Iris pigment epithelial cell (primary cell): Measurements from ENCODE around the gene IFT172.

Experiments
- DNase-seq: peaks from one replicate; pipeline ENCODE4 v3.0.0-alpha.2; 2011; ENCODE audit warnings: low read depth

The IFT172 gene

DNA sequence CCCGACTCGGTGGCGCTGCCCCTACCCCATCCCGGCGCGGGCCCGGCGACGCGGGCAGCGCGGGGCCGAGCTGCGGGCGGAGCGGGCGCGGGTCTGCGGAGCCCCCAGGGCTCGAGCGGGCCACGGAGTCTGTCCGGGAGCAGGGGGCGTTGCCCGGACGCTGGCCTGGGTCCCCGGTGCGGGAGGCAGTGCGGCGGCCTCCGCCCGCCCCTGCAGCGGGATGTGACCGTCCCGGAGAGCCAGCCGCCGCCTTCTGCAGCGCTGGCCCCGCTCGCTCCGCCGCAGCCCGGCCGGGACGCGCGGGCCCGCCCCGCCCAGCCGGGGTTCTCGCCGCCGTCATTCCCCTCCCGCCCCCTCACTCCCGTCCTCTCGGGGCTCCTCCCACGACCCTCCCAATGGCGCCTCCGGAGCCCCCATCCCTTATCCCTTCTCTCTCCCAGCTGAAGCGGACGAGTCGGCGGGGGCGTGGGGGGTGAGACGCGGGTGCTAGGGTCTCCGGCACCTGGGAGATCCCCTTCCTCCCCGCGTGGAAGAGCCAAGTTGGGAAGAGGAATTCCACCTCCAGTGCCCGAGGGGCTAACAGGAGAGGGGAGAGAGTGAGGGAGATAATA lies 5.5 kb upstream of the IFT172 start, which contains the start of gene FNDC4:
TSS of gene FNDC4 (minus strand) at position 257 of the 611 bp plus-strand sequence. CDS start 521 bp downstream, outside the sequence.
- no peak for DNase-seq

DNA sequence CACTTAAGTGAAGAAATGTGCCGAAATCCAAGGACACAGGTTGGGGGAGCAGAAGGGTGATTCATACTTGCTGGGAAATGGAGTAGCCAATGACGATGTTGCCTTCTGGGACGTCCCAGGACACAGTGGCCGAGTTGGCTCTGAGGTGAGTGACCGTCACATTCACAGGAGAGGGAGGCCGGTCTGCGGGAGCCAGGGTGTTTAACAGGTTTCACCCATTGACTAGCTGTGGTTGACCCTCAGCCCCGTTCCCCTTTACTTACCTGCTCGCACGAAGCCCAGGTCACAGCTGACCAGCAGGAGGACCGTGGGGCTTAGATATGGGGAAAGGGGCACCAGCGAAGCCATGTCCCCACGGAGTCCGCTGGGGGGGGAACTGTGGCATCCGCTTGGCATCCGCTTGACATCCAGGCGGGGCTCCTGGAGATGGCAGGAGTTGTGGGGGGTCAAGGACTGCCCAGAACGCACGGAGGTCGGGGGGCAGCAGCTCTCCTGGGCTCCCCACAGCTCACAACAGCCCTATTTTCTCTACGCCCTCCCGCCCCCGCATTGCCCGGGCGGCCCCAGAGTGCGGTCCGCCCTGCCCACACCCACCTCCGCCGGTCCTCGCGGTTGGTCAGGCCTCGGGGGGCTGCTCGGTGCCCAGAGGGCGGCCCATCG lies 4.9 kb upstream of the IFT172 start:
- peak; percentile 75 for DNase-seq

DNA sequence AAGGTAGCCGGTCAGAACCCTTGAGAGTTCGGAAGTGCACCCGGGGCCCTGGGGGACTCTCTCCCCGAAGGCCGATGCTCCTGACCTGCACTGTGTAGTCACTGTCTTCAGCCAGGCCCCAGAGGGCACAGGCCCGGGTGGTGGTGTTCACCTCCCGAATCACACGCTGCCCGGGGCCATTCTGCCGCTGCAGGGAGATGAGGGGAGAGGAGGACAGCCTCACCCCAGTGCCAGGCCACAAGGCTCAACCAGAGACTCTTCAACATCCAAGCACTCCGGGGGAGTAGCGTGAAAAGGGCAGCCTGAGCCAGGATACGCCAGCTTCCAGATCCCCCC lies 4.4 kb upstream of the IFT172 start:
- DNase-seq = no peak

DNA sequence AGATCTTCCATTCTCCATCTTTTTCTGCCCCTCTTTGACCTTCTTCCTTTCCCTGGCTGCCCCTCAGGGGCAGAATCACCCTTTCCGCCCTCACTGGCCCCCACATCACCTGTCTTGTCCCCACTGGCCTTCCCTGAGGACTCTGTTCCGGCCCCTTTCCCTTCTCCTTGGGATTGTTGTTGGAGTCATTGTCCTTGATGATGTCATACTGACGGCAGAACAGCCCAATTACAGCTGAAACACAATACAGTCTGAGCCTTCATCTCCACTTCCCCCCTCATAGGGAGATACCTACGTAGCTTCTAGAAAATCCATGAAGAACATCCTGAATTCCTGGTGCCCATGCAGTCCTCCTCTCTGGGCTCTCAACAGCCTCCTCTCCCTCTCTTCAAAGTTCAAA lies 3.0 kb upstream of the IFT172 start:
- no peak for DNase-seq

DNA sequence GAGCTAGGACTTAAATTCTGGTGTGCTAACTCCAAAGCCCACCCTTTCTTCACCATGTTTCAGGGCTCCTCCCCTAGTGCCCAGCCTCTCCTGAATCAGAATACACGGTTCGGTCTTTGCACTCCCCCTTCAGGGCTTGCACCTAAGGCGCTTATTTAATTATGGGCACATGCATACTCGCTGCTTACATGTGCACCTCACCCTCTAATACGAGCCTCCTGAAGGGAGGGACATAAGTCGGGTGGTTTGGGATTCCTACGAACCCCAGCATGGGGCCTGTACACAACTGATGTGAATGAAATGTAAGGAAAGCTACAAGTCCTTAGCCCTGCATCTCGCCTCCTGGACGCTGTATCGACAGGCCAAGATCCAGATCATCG lies 435 bp downstream of the IFT172 start:
- DNase-seq = peak; percentile 34

DNA sequence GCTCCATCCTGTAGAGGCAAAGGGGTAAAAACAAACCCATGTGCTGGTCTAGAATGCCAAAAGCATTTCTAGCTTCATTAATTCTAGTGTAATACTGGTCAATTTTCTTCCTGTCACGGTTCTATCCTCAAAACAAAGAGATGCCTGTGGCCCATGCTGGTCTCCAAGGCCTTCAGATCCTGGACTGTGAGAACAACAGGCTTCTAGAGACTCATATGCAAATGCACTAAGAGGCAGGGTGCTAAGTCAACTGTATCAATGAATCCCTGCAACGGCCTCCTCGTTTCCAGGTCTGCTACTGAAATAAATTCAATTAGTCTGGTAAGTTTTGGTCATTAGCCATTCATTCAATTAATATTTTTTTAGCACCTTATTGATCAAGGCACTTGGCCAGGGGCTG lies 4.0 kb downstream of the IFT172 start:
- DNase-seq = no peak

DNA sequence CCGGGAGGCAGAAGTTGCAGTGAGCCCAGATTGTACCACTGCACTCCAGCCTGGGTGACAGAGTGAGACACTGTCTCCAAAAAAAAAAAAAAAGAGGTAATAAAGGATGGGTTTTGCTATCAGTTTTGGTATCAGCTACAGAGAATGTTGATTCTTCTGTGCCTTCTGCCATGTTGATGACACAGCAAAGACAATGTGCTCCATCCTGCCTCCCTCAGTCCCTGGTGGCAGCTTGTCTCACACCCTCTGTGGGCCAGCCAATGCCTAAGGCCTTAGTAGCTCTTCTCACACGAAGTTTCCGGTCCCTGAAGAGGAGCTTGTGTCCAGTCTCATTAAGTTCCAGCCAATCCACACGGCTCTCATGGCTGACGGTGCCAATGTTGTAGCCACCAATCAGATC lies 17.6 kb downstream of the IFT172 start:
- no peak for DNase-seq

DNA sequence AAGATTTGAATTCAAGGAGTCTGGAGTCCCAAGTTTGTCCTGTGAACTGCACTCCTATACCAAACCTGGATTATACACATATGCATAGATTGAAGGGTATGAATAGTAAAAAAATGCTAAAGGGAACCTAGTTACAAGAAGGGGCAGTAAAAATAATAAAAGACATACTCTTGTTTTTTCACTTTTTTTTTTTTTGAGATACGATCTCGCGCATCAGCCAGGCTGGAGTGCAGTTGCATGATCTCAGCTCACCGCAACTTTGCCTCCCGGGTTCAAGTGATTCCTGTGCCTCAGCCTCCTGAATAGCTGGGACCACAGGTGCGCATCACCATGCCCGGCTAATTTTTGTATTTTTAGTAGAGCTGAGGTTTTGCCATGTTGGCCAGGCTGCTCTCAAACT lies 25.1 kb downstream of the IFT172 start:
- no peak for DNase-seq

DNA sequence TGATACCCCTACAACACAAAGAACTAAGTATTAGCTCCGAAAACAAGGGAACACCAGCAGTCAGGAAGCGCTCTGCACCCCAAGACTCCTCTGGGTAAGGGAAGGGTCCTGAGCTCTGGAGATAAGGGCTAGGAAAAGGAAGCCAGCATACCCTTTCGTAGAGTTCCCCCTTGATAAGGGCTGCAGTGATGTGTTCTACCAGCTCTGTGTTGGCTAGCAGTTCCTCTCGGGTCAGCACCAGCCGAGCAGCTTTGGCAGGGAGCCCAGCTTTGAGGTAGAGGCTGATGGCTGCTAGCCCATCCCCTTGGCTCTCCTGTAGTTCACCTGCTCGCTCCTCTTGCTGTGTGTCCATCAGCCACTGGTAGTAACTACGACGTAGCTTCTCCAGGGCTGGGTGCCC lies 28.4 kb downstream of the IFT172 start:
- no peak for DNase-seq

DNA sequence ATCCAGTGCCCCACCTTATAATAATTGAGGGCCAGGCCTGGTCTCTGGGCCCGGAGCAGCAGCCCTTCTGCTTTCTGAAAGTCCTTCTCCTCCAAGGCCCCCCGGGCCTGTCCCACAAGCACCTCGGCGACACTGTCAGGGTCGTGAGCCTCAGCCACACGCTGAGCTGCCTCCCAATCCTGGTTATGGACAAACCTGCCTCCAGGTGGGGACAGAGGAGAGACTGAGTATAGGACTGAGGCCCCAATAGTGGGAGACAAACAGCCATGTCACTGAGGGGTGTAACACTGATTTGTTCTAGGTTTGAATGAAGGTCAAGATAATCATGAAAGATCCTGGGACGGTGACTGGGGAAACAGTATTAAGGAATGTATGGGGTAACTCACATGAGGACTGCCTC lies 35.6 kb downstream of the IFT172 start:
- DNase-seq = no peak

DNA sequence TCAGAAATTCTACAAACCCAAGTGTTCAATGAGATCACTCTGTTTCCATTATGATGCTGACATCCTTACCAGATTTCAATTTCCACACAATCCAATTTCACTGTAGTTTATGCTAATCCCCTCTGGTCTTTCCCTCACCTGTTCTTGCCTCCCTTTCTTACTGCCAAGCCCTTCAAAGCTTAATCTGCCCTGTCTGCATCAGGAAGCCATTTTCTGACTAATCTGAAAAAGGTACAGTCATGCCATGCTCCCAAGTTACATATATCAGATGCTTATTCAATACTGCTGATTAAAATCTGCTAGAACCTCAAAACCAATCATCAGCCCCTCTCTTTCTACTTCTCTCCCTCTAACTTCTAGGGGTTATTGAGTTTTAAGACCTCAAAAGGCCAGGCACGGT lies 38.4 kb downstream of the IFT172 start:
- no peak for DNase-seq

DNA sequence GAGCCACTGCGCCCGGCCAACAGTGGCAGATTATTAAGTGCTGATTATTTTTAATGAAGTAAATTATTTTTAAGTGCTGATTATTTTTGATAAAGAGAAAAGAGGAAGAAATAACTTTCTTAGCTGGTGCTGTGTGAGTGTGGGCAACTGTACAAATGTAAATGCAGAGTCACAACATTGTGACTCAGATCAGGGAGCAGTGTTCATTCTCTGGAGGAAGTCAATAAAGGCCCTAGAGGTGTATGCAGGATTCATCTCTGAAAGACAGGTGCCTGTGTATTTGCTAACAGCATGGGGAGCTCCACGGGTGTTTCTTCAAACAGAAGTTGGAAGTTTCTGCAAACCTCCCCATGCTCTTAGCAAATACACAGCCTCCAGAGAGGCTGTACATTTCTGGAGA lies 41.2 kb downstream of the IFT172 start:
- no peak for DNase-seq

DNA sequence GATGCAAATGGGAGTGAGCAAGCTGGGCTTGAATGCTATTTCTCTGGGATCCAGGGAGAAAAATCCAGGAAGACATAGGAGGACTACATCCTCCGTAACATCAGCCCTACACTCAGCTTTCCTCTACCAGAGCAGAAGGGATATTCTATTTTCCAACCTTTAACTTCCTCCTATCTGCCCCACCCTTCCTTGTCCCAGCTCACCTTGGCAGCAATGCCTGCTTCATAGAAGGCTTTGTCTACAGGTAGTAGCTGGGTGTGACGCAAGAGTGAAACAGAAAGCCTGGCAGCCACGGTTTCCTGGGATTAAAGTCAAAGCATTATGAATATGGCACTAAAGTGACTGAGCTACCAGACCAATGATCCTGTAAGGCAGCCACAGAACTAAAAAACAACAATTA lies 43.5 kb downstream of the IFT172 start:
- no peak for DNase-seq

DNA sequence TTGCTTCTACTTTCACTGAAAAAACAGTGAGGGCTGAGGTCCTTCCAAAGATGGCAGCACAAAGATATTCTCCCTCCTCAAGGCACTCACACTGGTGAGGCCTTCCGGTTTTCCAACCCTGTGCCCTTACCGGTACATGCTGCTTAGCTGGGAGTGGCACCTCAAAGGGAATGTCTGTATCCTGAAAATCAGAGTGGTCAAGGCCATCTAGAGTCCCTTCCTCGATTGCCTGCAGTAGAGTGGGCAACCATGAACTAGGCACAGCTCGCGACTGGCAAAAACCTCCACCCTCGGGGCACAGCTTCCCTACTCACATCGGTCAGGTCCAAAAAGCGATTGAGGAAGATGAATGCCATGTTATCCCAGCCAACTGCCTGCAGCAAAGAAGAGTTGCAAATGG lies 43.9 kb downstream of the IFT172 start:
- no peak for DNase-seq

DNA sequence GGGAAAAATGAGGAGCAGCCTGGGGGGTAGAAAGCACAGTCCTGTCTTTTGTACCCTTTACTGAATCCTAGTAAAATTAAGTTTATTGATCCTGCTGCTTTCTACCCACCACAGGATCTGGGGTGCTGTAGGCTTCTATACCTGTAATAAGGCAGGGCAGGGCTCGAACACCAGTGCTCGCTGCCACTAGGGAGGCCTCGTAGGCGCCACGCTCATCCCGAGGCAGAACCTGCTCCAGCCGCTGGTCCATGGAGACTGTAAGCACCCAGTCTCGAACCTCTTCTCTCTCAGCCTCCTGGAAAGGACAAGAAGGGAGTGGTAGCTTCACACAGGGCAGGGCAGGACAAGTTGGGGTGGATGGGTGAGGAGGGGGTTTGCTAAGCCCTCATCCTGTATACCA lies 44.4 kb downstream of the IFT172 start:
- no peak for DNase-seq

DNA sequence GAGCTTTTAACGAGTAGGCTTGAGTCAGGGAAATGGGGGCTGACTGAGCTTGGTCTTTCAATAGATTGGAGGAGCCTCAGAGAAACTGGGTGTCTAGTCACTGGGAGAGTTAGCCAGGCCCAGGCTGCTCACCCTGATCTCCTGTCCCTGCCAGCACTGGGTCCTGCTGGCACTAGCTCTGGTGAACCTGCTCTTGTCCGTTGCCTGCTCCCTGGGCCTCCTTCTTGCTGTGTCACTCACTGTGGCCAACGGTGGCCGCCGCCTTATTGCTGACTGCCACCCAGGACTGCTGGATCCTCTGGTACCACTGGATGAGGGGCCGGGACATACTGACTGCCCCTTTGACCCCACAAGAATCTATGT lies 46.6 kb downstream of the IFT172 start:
- DNase-seq = no peak

DNA sequence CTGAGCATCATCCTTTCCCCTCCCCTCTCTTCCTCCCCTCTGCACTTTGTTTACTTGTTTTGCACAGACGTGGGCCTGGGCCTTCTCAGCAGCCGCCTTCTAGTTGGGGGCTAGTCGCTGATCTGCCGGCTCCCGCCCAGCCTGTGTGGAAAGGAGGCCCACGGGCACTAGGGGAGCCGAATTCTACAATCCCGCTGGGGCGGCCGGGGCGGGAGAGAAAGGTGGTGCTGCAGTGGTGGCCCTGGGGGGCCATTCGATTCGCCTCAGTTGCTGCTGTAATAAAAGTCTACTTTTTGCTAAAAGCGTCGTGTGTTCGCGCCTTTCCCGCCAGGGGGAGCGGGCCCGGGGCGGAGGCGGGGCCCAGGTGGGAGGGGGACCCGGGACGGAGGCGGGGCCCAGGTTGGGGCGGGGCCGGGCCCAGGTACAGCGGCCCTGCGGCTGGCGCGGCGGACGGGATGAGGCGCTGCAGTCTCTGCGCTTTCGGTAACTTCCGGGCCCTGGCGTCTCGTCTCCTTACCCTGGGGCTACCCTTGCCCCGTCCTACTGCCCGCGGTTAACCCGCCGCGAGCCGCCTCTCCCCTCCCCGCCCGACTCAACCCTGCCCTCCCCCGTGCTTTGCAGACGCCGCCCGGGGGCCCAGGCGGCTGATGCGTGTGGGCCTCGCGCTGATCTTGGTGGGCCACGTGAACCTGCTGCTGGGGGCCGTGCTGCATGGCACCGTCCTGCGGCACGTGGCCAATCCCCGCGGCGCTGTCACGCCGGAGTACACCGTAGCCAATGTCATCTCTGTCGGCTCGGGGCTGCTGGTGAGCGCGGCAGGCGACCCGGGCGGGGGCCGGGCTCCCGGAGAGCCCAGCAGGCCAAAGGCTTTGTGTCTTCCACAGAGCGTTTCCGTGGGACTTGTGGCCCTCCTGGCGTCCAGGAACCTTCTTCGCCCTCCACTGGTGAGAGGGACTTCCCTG lies 47.3 kb downstream of the IFT172 start, which contains the start of gene KRTCAP3:
TSS of gene KRTCAP3 (plus strand) at position 424 of the 962 bp plus-strand sequence. CDS start at position 456, 32 bp downstream.
- no peak for DNase-seq

DNA sequence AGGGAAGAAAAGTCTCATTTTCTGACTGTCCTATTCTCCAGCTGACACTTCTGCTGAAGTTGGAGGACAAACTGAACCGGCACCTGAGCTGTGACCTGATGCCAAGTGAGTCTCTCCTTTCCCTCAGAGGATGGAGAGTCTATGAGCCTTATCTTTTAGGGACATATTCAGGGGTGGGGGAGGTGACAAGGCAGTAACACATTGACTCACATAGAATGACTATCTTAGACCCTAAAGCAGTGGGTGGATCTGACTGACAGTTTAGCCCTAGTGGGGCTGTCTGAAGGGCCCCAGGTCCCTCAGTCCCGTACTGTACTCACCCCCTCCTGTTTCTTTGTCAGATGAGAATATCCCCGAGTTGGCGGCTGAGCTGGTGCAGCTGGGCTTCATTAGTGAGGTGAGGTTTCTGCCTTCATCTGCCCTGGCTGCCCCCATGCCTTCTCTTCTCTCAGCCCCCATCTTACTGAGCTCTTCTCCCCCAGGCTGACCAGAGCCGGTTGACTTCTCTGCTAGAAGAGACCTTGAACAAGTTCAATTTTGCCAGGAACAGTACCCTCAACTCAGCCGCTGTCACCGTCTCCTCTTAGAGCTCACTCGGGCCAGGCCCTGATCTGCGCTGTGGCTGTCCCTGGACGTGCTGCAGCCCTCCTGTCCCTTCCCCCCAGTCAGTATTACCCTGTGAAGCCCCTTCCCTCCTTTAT lies 48.2 kb downstream of the IFT172 start:
- DNase-seq = no peak

DNA sequence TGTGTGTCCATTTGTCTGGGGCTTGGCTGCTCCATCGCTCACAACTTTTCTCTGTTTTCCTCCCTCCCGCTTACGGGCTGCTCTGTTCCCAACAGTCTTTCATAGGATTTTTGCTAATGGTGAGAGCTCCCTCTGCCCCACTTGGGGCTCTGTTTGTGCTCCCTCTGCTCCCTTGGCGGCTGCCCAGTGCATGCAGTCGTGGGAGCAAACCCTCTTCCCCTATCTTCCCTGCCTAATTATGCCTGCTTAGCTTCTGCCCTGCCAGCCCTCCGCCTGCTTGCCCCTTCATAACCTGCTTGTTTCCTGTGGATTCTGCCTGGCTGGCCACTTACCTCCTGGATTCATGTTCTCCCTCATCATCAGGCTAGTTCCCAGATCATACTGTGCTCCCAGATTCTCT lies 53.9 kb downstream of the IFT172 start:
- DNase-seq = no peak

DNA sequence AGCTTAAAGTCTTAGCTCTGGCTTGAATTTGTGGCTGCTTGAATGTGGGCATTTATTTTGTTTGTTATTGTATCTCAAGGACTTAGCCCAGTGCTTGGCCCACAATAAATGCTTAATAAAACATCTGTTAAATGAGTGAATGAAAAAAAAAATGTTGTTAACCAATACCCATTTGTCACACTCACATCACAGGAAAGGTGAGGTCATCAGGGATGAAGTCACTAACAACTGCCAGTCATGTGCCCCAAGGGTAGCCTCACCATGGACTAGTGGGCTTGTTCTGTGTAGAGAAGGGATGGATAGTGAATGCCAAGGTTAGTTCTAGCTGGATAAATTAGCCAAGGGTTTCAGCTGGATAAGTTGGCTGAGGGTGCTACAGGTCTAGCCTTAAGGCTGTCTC lies 58.1 kb downstream of the IFT172 start:
- peak; percentile 66 for DNase-seq

DNA sequence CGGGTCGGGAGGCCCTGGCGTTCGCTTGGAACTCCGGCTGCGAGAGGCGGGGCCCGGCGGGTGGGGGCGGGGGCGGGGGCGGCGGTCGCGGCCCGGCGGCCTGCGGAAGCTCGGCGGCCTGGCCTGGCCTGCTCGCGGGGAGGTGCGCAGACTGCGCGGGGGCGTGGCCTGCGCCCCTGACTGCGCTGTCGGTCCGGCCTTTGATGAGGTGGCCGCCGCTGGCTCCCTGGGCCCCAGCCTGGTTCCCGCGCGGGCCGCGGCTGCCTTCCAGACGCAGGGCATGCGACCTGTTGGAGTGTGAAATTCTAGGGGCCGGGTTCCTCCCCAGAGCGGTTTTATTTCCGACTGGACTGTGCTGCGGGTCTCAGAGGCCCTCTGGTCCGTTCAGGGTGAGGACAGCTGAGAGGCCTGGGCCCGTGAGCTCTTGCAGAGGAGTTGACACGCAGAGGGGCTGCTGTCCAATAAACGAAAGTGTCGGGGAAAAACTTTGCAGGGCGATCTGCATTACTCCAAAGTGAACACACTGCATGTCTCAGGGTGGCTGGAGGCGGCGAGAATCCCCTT lies 60.5 kb downstream of the IFT172 start:
- peak; percentile 88 for DNase-seq
